MM.1S (cell line): Measurements from ENCODE around the gene RBM17.
"Not testable (repeated sequence)": the region's sequence is repeated elsewhere in the genome, so short reads cannot be mapped to it uniquely, and the experiment has no call there.

Experiments
- DNase-seq: peaks from one replicate; pipeline ENCODE4 v3.0.0-alpha.2; 2015
- H2AFZ ChIP-seq: fragments of 300-600 bp; sonication (generic); 2 replicates; pipeline ENCODE4 v1.6.0; 2016; ENCODE audit warnings: antibody characterized with exemption, low read length
- H3F3A ChIP-seq: fragments of 300-600 bp; sonication (generic); 2 replicates; pipeline ENCODE4 v1.6.1; 2016; ENCODE audit warnings: mild to moderate bottlenecking, antibody characterized with exemption, low read length, moderate library complexity, mixed read lengths; ENCODE audit not compliant: insufficient read depth
- H3K27ac ChIP-seq: fragments of 300-600 bp; sonication (generic); 2 replicates; pipeline ENCODE4 v1.5.1; 2016; ENCODE audit warnings: mild to moderate bottlenecking, low read length
- H3K27me3 ChIP-seq: fragments of 300-600 bp; sonication (generic); replicated peaks from 2 replicates; pipeline ENCODE4 v1.6.0; 2016; ENCODE audit warnings: low read length; ENCODE audit not compliant: insufficient read depth
- H3K36me3 ChIP-seq: fragments of 300-600 bp; sonication (generic); replicated peaks from 2 replicates; pipeline ENCODE4 v1.6.1; 2016; ENCODE audit warnings: mild to moderate bottlenecking, low read length, mixed read lengths; ENCODE audit not compliant: insufficient read depth
- H3K4me1 ChIP-seq: fragments of 300-600 bp; sonication (generic); 2 replicates; pipeline ENCODE4 v1.6.1; 2016; ENCODE audit warnings: low read length, mixed read lengths
- H3K4me2 ChIP-seq: fragments of 300-600 bp; sonication (generic); 2 replicates; pipeline ENCODE4 v1.6.0; 2016; ENCODE audit warnings: low read depth, low read length
- H3K4me3 ChIP-seq: fragments of 300-600 bp; sonication (generic); 2 replicates; pipeline ENCODE4 v1.5.1; 2016; ENCODE audit warnings: low read length, mixed read lengths
- H3K79me2 ChIP-seq: fragments of 300-600 bp; sonication (generic); 2 replicates; pipeline ENCODE4 v1.6.1; 2016; ENCODE audit warnings: mixed run types, low read length, mixed read lengths
- H3K9ac ChIP-seq: fragments of 300-600 bp; sonication (generic); 2 replicates; pipeline ENCODE4 v1.6.1; 2016; ENCODE audit warnings: low read length, mixed read lengths
- H3K9me2 ChIP-seq: fragments of 300-600 bp; sonication (generic); replicated peaks from 2 replicates; pipeline ENCODE4 v1.6.1; 2016; ENCODE audit warnings: mild to moderate bottlenecking, low read length, mixed read lengths; ENCODE audit not compliant: insufficient read depth
- H3K9me3 ChIP-seq: fragments of 300-600 bp; sonication (generic); replicated peaks from 2 replicates; pipeline ENCODE4 v1.6.1; 2016; ENCODE audit warnings: mild to moderate bottlenecking, low read length, mixed read lengths; ENCODE audit not compliant: insufficient read depth
- H4K20me1 ChIP-seq: fragments of 300-600 bp; sonication (generic); 2 replicates; pipeline ENCODE4 v1.6.1; 2016; ENCODE audit warnings: mild to moderate bottlenecking, low read length, moderate library complexity, mixed read lengths; ENCODE audit not compliant: insufficient read depth
- EZH2 ChIP-seq: fragments of 300-600 bp; sonication (generic); optimal IDR thresholded peaks from 2 replicates; pipeline ENCODE3; 2017; ENCODE audit warnings: low read depth, mild to moderate bottlenecking, antibody characterized with exemption, low read length, mixed read lengths
- EZH2phosphoT487 ChIP-seq: fragments of 300-600 bp; sonication (generic); IDR thresholded peaks from 2 replicates; pipeline ENCODE4 v1.6.1; 2018; ENCODE audit warnings: antibody characterized with exemption, low read length
- TF ChIP-seq, protein P1 (sequence below): fragments of 300-600 bp; sonication (generic); IDR thresholded peaks from 2 replicates; pipeline ENCODE4 v1.5.1; 2016; ENCODE audit warnings: antibody characterized with exemption, low read length, mixed read lengths

Gene RBM17

GRCh38 chr10:6140141-6140841, 51.5 kb downstream of the RBM17 start:
- H3K4me3 ChIP-seq, result peak overlapping the region; percentile 65

GRCh38 chr10:6140965-6141295, 52.1 kb downstream of the RBM17 start:
- H4K20me1 ChIP-seq, result no peaks in the 10 kb centered on the region
- peaks cover 26% of the 10 kb centered on the region for H3K27me3 ChIP-seq
- H3K9me3 ChIP-seq, result no peaks in the 10 kb centered on the region
- peak overlapping the region; percentile 65 for H3K4me3 ChIP-seq
- TF ChIP-seq EZH2 (no peak), EZH2phosphoT487 (no peak)
- TF ChIP-seq, protein P1, sequence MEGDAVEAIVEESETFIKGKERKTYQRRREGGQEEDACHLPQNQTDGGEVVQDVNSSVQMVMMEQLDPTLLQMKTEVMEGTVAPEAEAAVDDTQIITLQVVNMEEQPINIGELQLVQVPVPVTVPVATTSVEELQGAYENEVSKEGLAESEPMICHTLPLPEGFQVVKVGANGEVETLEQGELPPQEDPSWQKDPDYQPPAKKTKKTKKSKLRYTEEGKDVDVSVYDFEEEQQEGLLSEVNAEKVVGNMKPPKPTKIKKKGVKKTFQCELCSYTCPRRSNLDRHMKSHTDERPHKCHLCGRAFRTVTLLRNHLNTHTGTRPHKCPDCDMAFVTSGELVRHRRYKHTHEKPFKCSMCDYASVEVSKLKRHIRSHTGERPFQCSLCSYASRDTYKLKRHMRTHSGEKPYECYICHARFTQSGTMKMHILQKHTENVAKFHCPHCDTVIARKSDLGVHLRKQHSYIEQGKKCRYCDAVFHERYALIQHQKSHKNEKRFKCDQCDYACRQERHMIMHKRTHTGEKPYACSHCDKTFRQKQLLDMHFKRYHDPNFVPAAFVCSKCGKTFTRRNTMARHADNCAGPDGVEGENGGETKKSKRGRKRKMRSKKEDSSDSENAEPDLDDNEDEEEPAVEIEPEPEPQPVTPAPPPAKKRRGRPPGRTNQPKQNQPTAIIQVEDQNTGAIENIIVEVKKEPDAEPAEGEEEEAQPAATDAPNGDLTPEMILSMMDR, result no peak
- peaks cover 5% of the 10 kb centered on the region; the same call in 1 of the 2 replicates for H3F3A ChIP-seq
- peak overlapping the region; percentile 24; the same call in 1 of the 2 replicates for H3K9ac ChIP-seq
- H3K27ac ChIP-seq, result no peak overlapping the region
- peak overlapping the region; percentile 89 for H3K4me2 ChIP-seq
- H3K36me3 ChIP-seq, result no peaks in the 10 kb centered on the region
- H3K9me2 ChIP-seq, result no peaks in the 10 kb centered on the region
- H3K4me1 ChIP-seq, result peaks cover 8% of the 10 kb centered on the region
- H2AFZ ChIP-seq, result peak overlapping the region; percentile 67
- no peak for DNase-seq
- peaks cover 8% of the 10 kb centered on the region; the same call in 1 of the 2 replicates for H3K79me2 ChIP-seq

More at GRCh38 chr10:6140141-6140841, 51.5 kb downstream of the RBM17 start:
- H3K4me1 ChIP-seq, result peaks cover 8% of the 10 kb centered on the region
- peaks cover 3% of the 10 kb centered on the region; the same call in 1 of the 2 replicates for H3K79me2 ChIP-seq
- H3K27me3 ChIP-seq, result peaks cover 30% of the 10 kb centered on the region
- no peaks in the 10 kb centered on the region for H3K9me2 ChIP-seq
- no peaks in the 10 kb centered on the region for H3K36me3 ChIP-seq
- no peak for DNase-seq
- H3F3A ChIP-seq, result peaks cover 5% of the 10 kb centered on the region; the same call in 1 of the 2 replicates
- no peaks in the 10 kb centered on the region for H4K20me1 ChIP-seq
- peak overlapping the region; percentile 67 for H2AFZ ChIP-seq
- TF ChIP-seq EZH2 (no peak), EZH2phosphoT487 (no peak)
- TF ChIP-seq, protein P1, result no peak
- peak overlapping the region; percentile 89 for H3K4me2 ChIP-seq
- H3K27ac ChIP-seq, result no peak overlapping the region
- H3K9ac ChIP-seq, result no peak overlapping the region; the same call in 1 of the 2 replicates
- H3K9me3 ChIP-seq, result no peaks in the 10 kb centered on the region

DNA sequence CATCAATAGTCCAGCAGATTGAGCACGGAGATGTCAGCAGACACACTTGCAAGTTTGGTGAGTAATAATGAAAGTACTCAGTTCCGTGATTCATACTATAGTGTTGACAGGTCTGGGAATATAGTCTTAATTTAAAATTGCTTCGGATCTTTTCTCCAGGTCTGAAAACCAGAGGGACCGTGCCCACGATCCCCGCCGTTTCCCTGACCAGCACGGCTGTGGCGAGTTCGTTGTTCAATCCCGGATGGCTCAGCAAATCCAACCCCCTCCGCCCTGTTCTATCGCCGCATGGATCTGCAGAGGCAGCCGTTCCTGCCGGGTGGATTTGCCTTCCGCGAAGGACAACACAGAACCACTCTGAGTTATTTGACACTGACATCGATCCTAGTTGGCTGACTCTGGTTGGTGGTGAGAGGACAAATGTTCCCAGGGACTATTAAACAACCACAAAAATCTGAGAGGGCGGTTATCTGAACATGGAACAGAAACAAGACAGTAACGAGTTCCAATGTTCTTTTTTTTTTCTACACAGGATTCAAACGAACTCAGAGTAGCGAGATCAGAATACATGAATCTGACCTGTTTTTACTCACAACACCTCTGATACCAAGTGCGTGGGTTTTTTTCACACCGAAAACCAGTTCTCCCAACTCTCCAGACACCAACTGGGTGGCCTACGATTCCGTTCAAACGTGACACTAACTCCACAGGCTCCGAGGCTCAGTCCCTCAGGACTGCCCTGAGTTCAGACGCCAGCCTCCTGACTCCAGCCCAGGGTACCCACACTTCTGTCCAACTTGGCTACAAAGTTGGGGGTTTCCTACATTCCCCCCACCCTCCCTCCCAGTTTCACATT, 52.7 kb downstream of the RBM17 start:
- Histone ChIP-seq H2AFZ (peak overlapping the region; percentile 67), H3K9ac (peak overlapping the region; percentile 24; the same call in 1 of the 2 replicates)
- DNase-seq, result peak; percentile 48

DNA sequence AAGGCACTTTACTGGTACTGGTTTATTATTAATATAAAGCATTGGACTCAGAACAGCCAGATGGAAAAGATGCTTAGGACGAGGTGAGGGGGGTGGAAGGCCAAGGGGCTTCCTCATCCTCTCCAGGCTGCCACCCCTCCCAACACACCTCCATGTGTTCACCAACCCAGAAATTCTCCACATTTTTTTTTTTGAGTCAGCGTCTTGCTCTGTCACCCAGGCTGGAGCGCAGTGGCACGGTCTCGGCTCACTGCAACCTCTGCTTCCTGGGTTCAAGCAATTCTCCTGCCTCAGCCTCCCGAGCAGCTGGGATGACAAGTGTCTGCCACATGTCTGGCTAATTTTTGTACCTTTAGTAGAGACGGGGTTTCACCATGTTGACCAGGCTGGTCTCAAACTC, 53.4 kb downstream of the RBM17 start:
- H4K20me1 ChIP-seq, H2AFZ ChIP-seq, H3K27ac ChIP-seq, H3K4me1 ChIP-seq, H3K4me2 ChIP-seq, H3K79me2 ChIP-seq, H3K36me3 ChIP-seq, H3K9me2 ChIP-seq, H3K4me3 ChIP-seq, H3K9ac ChIP-seq, H3F3A ChIP-seq, DNase-seq, H3K9me3 ChIP-seq: not testable (repeated sequence)
- peaks cover 14% of the 10 kb centered on the region; the same call in 1 of the 2 replicates for H3K27me3 ChIP-seq

More for the DNA sequence above, 52.7 kb downstream of the RBM17 start:
- H4K20me1 ChIP-seq, result no peaks in the 10 kb centered on the region
- H3F3A ChIP-seq, result peaks cover 5% of the 10 kb centered on the region; the same call in 1 of the 2 replicates
- TF ChIP-seq EZH2phosphoT487 (no peak), EZH2 (no peak)
- TF ChIP-seq, protein P1, result no peak
- H3K36me3 ChIP-seq, result no peaks in the 10 kb centered on the region
- no peak overlapping the region for H3K27ac ChIP-seq
- H3K27me3 ChIP-seq, result peaks cover 20% of the 10 kb centered on the region
- peaks cover 8% of the 10 kb centered on the region for H3K4me1 ChIP-seq
- peak overlapping the region; percentile 65 for H3K4me3 ChIP-seq
- peak overlapping the region; percentile 89 for H3K4me2 ChIP-seq
- H3K9me2 ChIP-seq, result no peaks in the 10 kb centered on the region
- H3K79me2 ChIP-seq, result peaks cover 8% of the 10 kb centered on the region; the same call in 1 of the 2 replicates
- H3K9me3 ChIP-seq, result no peaks in the 10 kb centered on the region
